GM12878 (cell line): ENCODE results near the gene MFNG.

Source experiments
- CBX5 ChIP-seq: sonication (generic); IDR thresholded peaks from 2 replicates; pipeline ENCODE4 v1.6.1; 2016; ENCODE audit warnings: low read depth, moderate library complexity, mild to moderate bottlenecking, inconsistent platforms
- EP300 ChIP-seq, 2 experiments: fragments of 150-350 bp in 1 of 2; IDR thresholded peaks; 2 replicates each; pipeline ENCODE4 v1.6.1; 2011 to 2012; ENCODE audit warnings: low read depth in 2 of 2, low read length in 2 of 2, borderline replicate concordance in 1 of 2, improper control_type of control experiment in 1 of 2, inconsistent platforms in 1 of 2; ENCODE audit not compliant: control insufficient read depth in 1 of 2
- RELB ChIP-seq: fragments of 450-650 bp; IDR thresholded peaks from 2 replicates; pipeline ENCODE4 v1.6.1; 2017; ENCODE audit warnings: low read depth, mild to moderate bottlenecking, moderate library complexity
- YY1 ChIP-seq: IDR thresholded peaks from 2 replicates; pipeline ENCODE4 v1.6.1; 2011; ENCODE audit warnings: low read depth, mild to moderate bottlenecking, low read length
- ZNF24 ChIP-seq: fragments of 450-650 bp; IDR thresholded peaks from 2 replicates; pipeline ENCODE4 v1.6.1; 2017; ENCODE audit warnings: antibody characterized with exemption, mild to moderate bottlenecking
- TF ChIP-seq, protein P1 (sequence below): IDR thresholded peaks from 2 replicates; pipeline ENCODE4 v1.6.1; 2011; ENCODE audit warnings: low read depth, low read length, improper control_type of control experiment, borderline replicate concordance

DNA sequence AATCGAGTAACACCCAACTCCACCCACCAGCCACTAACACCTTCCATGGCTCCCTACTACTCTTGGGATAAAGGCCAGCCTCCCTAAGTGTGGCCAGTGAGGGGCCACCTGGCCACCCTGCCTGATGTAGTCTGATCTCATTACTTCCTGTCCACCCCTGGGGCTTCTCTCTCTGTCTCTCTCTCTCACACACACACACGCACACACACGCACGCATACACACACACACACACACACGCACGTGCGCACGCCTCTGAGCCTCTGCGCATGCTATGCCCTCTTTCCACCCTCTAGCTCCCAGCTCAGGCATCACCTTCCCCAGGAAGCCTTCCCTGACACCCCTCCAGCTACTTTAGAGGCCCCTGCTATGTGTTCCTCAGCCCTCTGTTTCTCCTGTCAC is 3.9 kb downstream of the MFNG start:
- TF ChIP-seq YY1 (no peak), CBX5 (no peak), ZNF24 (no peak), EP300 (IDR thresholded peaks at IDR 0.05; ENCODE audit: borderline replicate concordance in 1 of 2, control insufficient read depth in 1 of 2, low read depth in 2 of 2, low read length in 2 of 2) (no peak), RELB (no peak)
- TF ChIP-seq, protein P1, sequence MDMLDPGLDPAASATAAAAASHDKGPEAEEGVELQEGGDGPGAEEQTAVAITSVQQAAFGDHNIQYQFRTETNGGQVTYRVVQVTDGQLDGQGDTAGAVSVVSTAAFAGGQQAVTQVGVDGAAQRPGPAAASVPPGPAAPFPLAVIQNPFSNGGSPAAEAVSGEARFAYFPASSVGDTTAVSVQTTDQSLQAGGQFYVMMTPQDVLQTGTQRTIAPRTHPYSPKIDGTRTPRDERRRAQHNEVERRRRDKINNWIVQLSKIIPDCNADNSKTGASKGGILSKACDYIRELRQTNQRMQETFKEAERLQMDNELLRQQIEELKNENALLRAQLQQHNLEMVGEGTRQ: no peak
